ENCODE results near the gene KCMF1. TPM values are rescaled to one million over a fixed set of nuclear protein-coding genes. Genes with fewer than 3 reads are reported as not detected.

Gene KCMF1
- total RNA-seq, 2 donors from 2014 or later, result 96.2 to 118 TPM

DNA sequence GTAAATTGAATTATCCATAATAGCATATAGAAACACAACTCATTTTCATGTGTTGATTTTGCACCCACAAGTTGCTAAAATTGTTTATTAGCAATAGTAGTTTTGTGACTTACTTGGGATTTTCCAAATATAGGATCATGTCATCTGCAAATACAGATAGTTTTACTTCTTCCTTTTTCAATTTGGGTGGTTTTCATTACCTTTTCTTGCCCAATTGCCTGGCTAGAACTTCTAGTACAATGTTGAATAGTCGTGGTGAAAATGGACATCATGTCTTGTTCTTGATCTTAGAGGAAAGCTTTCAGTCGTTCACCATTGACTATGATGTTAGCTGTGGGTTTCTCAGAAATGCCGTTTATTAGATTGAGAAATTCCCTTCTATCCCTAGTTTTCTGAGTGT, 102.1 kb downstream of the KCMF1 start:
- DNase-seq, result no peak
- Histone ChIP-seq H3K9me3 (no peaks in the 10 kb centered on the region), H3K4me3 (no peak overlapping the region), H3K27ac (no peak overlapping the region), H3K36me3 (no peaks in the 10 kb centered on the region), H3K27me3 (no peaks in the 10 kb centered on the region), H3K4me1 (no peaks in the 10 kb centered on the region), H3K9ac (ENCODE audit: low read depth in 2 of 2, low read length in 2 of 2) (no peak overlapping the region)
- TF ChIP-seq, protein P1, sequence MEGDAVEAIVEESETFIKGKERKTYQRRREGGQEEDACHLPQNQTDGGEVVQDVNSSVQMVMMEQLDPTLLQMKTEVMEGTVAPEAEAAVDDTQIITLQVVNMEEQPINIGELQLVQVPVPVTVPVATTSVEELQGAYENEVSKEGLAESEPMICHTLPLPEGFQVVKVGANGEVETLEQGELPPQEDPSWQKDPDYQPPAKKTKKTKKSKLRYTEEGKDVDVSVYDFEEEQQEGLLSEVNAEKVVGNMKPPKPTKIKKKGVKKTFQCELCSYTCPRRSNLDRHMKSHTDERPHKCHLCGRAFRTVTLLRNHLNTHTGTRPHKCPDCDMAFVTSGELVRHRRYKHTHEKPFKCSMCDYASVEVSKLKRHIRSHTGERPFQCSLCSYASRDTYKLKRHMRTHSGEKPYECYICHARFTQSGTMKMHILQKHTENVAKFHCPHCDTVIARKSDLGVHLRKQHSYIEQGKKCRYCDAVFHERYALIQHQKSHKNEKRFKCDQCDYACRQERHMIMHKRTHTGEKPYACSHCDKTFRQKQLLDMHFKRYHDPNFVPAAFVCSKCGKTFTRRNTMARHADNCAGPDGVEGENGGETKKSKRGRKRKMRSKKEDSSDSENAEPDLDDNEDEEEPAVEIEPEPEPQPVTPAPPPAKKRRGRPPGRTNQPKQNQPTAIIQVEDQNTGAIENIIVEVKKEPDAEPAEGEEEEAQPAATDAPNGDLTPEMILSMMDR (IDR thresholded peaks at IDR 0.05), result no peak
- intact Hi-C loops (cut with DNase I), result no loop called here

DNA sequence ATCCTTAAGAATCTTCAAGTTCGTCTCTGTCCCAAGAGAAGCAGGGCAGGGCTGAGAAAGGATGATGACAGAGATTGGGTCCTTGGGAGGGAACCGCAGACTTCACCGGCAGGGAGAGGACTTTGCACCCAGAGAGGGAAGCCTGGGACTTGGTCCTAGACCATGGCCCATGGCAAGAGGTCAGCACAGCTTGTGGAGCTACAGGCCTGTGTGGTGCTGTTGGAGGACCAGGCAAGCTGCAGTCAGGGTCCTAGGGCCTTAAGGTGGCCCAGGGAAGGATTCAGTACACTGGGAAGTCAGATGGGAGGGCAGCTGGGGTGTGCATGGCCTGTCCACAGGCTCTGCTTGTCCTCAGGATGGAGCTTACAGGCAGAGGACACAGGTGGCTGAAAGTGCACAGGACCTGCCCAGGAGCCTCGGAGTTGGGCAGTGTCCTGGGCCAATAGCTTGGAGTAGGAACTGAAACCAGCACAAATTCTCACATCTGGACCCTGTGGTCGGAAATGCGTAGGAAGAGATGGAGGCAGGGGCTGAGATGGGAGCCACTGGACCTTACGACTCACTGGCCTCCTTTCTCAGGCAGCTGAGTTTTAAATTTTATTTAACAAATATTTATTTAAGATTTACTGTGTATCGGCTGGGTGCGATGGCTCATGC, 105.8 kb downstream of the KCMF1 start:
- no peak overlapping the region for H3K4me3 ChIP-seq
- H3K9ac ChIP-seq (ENCODE audit: low read depth in 2 of 2, low read length in 2 of 2), result no peak overlapping the region
- no peak overlapping the region for H3K27ac ChIP-seq
- TF ChIP-seq, protein P1 (IDR thresholded peaks at IDR 0.05), result no peak
- H3K36me3 ChIP-seq, result no peaks in the 10 kb centered on the region
- no peaks in the 10 kb centered on the region for H3K9me3 ChIP-seq
- intact Hi-C loops (cut with DNase I), result no loop called here
- no peak for DNase-seq
- H3K27me3 ChIP-seq, result no peaks in the 10 kb centered on the region
- H3K4me1 ChIP-seq, result no peaks in the 10 kb centered on the region

DNA sequence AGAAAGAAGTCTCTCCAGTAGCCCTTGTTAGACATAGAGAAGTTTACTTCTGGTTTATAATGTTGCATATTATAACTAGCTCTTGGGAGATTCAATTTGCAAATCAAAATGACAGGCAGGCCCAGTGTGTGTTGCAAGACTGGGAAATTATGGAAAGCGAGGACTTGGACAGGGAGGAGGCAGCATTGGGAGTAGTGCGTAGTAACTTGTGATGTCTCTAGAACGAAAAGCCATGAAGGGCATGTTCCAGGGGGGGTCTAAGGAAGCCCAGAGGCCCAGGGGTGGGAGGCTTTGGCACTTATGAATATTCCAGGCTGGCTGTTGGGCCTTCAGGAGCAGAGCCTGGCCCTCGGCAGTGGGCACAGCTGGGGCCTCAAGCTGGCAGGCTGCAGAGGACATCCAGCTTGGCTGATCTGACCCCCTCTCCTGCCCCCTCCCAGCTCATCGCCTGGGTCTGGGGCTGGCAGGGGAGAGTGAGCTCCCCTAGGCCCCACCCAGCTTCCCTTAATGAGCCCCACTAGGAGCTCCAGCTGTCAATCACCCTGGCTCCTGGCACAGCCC, 107.0 kb downstream of the KCMF1 start:
- Histone ChIP-seq H3K27me3 (no peaks in the 10 kb centered on the region), H3K27ac (no peak overlapping the region), H3K9ac (ENCODE audit: low read depth in 2 of 2, low read length in 2 of 2) (no peak overlapping the region), H3K4me3 (no peak overlapping the region), H3K4me1 (no peaks in the 10 kb centered on the region), H3K36me3 (no peaks in the 10 kb centered on the region), H3K9me3 (no peaks in the 10 kb centered on the region)
- DNase-seq, result no peak
- TF ChIP-seq, protein P1 (IDR thresholded peaks at IDR 0.05), result no peak
- intact Hi-C loops (cut with DNase I), result no loop called here

DNA sequence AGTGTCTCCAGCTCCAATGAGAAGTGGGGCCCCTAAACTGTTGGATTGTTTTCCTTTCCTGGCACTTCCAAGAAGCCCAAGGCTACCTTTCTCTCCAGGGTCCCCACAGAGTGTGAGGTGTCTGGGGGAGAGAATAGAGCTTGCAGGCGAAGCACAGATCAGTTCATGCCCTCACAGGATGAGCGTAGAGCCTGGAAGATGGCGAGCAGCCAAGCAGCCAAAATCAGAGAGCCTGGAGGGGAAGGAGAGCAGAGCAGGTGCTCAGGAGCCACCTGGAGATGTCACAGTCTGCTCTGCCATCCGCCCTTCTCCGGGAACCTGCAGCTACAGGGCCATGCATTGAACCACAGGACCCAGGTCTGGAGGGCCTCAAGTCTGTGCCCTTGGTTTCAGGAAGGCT, 107.6 kb downstream of the KCMF1 start:
- Histone ChIP-seq H3K9ac (ENCODE audit: low read depth in 2 of 2, low read length in 2 of 2) (no peak overlapping the region), H3K4me1 (no peaks in the 10 kb centered on the region), H3K27ac (no peak overlapping the region), H3K27me3 (no peaks in the 10 kb centered on the region), H3K36me3 (no peaks in the 10 kb centered on the region), H3K9me3 (no peaks in the 10 kb centered on the region), H3K4me3 (no peak overlapping the region)
- intact Hi-C loops (cut with DNase I), result no loop called here
- TF ChIP-seq, protein P1 (IDR thresholded peaks at IDR 0.05), result no peak
- DNase-seq, result no peak

DNA sequence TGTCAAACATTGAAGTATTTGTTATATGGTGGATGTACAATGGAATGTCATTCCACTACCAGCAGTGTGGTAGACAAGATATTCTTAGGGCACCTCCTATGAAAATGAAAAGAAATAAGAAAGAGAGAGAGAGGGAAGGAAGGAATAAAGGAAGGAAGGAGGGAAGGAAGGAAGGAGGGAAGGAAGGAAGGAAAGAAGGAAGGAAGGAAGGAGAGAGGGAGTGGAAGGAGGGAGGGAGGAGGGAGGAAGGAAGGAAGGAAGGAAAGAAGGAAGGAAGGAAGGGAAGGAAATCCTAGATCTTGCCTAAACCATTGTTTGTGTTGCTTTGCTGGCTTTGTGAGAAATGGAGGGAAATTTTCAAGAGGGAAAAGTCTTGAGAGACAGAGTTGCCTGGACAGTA, 112.1 kb downstream of the KCMF1 start:
- no peaks in the 10 kb centered on the region for H3K9me3 ChIP-seq
- no peak overlapping the region for H3K9ac ChIP-seq (ENCODE audit: low read depth in 2 of 2, low read length in 2 of 2)
- no peaks in the 10 kb centered on the region for H3K4me1 ChIP-seq
- H3K4me3 ChIP-seq, result no peak overlapping the region
- TF ChIP-seq, protein P1 (IDR thresholded peaks at IDR 0.05), result no peak
- intact Hi-C loops (cut with DNase I), result no loop called here
- no peak overlapping the region for H3K27ac ChIP-seq
- no peaks in the 10 kb centered on the region for H3K27me3 ChIP-seq
- DNase-seq, result no peak
- H3K36me3 ChIP-seq, result no peaks in the 10 kb centered on the region

Measured in colonic mucosa (tissue), 4 donors.